Midbrain (tissue), 1 donor: ENCODE measurements around the gene MAPKAPK2.

Experiments used
- DNase-seq: peaks from one replicate; lab custom pipeline; 2025; lab: John Stamatoyannopoulos, UW

MAPKAPK2 gene

GRCh38 chr1:206722751-206723461, 38.2 kb downstream of the MAPKAPK2 start:
- DNase-seq = no peak

- DNase-seq = no peak
Observed at GRCh38 chr1:206723462-206723804, 38.7 kb downstream of the MAPKAPK2 start.

GRCh38 chr1:206723805-206724472, 39.2 kb downstream of the MAPKAPK2 start:
- DNase-seq = no peak

- DNase-seq = no peak
Observed at GRCh38 chr1:206725109-206725963, 40.6 kb downstream of the MAPKAPK2 start.

DNA sequence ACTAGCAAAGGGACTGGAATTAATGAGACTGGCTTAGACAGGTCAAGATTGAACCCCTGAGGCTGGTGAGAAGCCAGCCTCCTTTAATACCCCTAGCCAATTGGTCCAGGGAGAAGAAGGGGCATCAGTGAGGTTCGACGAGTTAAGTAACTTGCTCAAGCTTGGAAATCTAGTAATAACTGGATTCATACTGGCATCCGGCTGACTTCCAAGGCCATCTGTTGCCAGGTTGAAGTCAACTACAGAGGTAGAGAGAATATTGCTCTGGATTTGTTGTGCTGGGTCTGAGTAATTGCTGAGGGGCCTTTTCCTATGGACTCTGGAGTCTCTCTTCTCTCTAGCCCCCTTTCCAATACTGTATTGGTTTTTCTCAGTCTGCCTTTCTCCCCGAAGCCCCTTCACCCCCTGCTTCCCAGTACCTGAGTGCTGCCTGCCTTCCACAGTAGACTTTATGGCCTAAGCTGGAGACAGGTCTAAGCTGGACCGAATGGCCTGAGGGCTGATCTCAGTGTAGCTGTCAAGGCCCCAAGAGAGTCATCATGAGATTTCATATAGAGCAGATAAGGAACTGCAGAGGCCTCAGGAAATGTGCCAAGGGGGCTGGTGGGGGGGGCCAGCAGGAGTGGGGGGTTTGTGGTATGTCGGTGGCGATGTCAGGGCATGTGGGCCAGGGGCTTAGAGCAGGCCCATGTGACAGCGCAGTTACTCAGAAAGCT, 43.4 kb downstream of the MAPKAPK2 start:
- no peak for DNase-seq

DNA sequence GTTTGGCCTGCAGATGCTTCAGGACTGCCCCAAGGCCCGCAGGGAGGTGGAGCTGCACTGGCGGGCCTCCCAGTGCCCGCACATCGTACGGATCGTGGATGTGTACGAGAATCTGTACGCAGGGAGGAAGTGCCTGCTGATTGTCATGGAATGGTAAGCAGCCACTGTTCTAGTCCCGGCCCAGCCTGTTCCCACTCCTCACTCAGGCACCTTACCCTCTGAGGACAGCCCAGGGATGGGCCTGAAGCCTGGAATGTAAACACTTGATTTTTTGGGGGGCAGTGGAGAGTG, 43.9 kb downstream of the MAPKAPK2 start:
- no peak for DNase-seq

- no peak for DNase-seq
Observed at GRCh38 chr1:206729050-206729449, 44.3 kb downstream of the MAPKAPK2 start.

DNA sequence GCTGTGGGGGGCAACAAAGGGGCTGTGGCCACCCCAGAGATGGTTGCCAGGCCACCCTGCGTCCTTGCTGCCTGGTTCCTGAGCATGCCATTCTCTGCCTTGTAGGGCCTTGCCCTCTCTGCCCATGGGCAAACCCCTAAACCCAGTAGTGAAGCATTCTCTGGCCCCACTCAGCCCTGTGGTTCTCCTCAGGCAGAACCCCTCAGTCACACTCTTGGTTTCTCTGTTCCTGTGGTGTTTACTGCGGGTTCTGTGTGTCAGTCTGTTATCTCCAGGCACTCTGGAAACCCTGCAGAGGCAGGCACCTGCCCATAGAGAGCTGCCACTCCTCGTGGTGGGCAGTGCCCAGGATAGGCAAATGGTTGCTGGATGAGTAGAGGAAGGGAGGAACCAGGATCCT, 44.8 kb downstream of the MAPKAPK2 start:
- no peak for DNase-seq

DNA sequence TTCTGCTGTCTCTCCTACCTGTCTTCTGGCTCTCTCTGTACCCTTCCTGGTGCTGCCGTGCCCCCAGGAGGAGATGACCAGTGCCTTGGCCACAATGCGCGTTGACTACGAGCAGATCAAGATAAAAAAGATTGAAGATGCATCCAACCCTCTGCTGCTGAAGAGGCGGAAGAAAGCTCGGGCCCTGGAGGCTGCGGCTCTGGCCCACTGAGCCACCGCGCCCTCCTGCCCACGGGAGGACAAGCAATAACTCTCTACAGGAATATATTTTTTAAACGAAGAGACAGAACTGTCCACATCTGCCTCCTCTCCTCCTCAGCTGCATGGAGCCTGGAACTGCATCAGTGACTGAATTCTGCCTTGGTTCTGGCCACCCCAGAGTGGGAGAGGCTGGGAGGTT, 47.8 kb downstream of the MAPKAPK2 start:
- DNase-seq = no peak

GRCh38 chr1:206732992-206733391, 48.3 kb downstream of the MAPKAPK2 start:
- no peak for DNase-seq

- DNase-seq = no peak
Observed at GRCh38 chr1:206734499-206735142, 49.9 kb downstream of the MAPKAPK2 start.

GRCh38 chr1:206735553-206736031, 50.9 kb downstream of the MAPKAPK2 start:
- no peak for DNase-seq

DNA sequence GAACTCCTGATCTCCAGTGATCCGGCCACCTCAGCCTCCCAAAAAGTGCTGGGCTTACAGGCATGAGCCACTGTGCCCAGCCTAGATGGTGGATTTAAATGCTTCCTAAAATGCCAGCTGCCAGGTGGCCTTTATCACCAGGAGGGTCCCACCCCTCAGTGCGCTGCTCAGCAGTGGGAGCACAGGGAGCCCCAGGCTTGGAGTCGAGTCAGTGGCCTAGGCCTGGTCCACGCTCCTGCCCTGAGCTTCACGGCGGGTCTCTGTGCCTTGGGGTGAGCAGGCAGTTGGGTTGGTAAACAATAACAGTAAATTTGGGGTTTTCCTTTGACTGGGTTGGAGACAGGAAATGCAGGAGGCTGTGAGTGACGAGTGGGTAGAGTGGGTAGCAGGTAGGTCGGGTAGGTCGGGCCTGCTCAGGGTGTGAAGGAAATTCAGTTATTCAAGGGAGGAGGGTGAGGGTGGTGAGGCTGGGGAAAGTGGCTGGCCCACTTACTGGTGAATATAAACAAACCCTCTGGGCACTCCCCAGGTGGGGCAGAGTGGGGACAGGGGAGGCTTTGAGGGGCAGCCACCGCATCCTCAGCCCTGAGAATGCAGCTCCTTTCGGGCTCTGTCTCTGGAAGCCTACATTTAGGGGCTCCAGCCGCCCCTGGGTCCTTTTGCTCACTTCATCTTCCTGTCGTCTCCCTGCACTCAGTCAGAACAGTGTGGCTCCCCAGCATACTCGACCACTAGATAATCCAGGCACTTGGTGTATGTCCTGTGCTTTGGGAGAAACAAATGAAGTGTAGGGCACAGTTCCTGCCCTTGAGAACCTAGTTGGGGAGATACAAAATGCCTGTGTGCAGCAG, 52.4 kb downstream of the MAPKAPK2 start:
- no peak for DNase-seq

GRCh38 chr1:206737729-206738201, 53.1 kb downstream of the MAPKAPK2 start:
- no peak for DNase-seq

GRCh38 chr1:206738370-206739366, 54.0 kb downstream of the MAPKAPK2 start:
- no peak for DNase-seq

DNA sequence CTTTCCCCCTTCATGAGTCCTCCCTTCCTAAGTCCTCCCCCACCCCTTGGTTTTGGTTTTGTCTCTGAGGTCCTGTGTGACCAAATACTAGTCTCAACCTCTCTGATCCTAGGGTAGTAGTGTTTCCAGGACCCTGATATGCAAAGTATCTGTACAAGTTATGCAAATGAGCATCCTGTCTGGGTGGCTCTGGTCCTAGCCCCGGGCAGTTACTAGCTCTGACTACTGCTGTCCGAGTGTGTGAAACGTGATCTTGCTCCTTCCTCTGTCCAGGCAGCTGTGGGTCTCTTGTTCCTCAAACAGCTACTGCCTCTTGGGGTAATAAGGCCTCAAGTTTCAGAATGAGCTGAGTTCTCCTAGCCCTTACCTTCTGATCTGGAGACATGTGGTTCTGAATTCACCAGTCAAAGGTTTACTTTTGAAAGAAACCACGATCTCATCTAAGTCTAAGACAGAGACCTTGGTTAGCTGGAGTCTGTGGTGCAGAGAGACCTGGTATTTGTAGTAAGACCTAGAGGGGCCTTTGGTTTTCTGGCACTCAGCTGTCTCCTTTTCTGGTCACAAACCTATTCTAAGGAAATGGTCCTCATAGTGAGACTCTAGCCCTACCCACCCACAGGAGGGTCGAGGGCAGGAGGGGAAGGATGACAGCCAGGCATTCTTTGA, 54.8 kb downstream of the MAPKAPK2 start:
- no peak for DNase-seq

- no peak for DNase-seq
Observed at GRCh38 chr1:206741142-206741701, 56.5 kb downstream of the MAPKAPK2 start.

- DNase-seq = no peak
Observed at GRCh38 chr1:206742719-206743383, 58.1 kb downstream of the MAPKAPK2 start.
